ENCODE results near the gene ATP5PO. TPM values are rescaled to one million over a fixed set of nuclear protein-coding genes. Genes with fewer than 3 reads are reported as not detected.

ATP5PO gene
- total and polyA plus RNA-seq, 2 of the 8 experiments (the other 6 are each of a cell fraction or from before 2014, with no cell fraction given) = 251 to 267 TPM

GRCh38 chr21:33917421-33917820, 1.8 kb upstream of the ATP5PO start (continued):
- TF ChIP-seq RNF2 (IDR thresholded peaks at IDR 0.05; ENCODE audit: borderline replicate concordance, low read depth, low read length, missing control alignments, poor library complexity, severe bottlenecking) (no peak), E2F6 (IDR thresholded peaks at IDR 0.05) (no peak), KDM1A (IDR thresholded peaks at IDR 0.05; ENCODE audit: borderline replicate concordance, low read length) (no peak), JUN (IDR thresholded peaks at IDR 0.05; ENCODE audit: low read depth, low read length) (no peak)
